Inflammatory macrophage treated with lipopolysaccharide for 4 hours (primary cell): ENCODE results near the gene ID4.
"Not testable (repeated sequence)": the region's sequence is repeated elsewhere in the genome, so short reads cannot be mapped to it uniquely, and the experiment has no call there.

Experiments used
- DNase-seq: peaks from one replicate; pipeline ENCODE4 v3.0.0-alpha.2; 2020

ID4 gene

GRCh38 chr6:19834858-19835257 is 2.3 kb upstream of the ID4 start:
- DNase-seq: no peak

GRCh38 chr6:19835605-19836004 is 1.6 kb upstream of the ID4 start:
- DNase-seq: no peak

DNA sequence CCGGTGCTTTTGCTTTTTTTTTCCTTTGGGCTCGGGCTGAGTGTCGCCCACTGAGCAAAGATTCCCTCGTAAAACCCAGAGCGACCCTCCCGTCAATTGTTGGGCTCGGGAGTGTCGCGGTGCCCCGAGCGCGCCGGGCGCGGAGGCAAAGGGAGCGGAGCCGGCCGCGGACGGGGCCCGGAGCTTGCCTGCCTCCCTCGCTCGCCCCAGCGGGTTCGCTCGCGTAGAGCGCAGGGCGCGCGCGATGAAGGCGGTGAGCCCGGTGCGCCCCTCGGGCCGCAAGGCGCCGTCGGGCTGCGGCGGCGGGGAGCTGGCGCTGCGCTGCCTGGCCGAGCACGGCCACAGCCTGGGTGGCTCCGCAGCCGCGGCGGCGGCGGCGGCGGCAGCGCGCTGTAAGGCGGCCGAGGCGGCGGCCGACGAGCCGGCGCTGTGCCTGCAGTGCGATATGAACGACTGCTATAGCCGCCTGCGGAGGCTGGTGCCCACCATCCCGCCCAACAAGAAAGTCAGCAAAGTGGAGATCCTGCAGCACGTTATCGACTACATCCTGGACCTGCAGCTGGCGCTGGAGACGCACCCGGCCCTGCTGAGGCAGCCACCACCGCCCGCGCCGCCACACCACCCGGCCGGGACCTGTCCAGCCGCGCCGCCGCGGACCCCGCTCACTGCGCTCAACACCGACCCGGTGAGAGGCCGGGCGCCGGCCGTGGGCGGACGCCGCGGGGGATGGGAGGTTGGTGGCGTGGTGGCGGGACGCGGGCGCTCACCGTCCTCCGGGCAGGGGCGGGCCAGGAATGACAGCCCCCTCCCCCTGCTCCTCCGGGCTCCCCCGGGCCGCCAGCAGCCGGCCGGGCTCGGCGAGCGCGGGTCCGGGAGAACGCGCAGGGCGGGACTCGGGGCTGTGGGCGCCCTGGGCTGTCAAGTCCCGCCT is 606 bp downstream of the ID4 start:
- DNase-seq: no peak

- DNase-seq: no peak
These were observed 1.5 kb downstream of the ID4 start for GRCh38 chr6:19838442-19839236.

GRCh38 chr6:19839237-19839546 is 2.0 kb downstream of the ID4 start:
- DNase-seq: no peak

DNA sequence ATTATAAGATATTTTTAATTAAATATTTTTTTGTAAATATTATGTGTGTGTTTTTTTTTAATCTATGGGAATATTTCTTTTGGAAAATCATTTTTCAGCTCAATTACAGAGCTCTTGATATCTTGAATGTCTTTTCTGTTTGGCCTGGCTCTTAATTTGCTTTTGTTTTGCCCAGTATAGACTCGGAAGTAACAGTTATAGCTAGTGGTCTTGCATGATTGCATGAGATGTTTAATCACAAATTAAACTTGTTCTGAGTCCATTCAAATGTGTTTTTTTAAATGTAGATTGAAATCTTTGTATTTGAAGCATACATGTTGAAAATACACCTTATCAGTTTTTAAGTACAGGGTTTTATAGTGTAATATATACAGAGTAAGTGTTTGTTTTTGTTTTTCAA is 2.6 kb downstream of the ID4 start:
- DNase-seq: no peak

DNA sequence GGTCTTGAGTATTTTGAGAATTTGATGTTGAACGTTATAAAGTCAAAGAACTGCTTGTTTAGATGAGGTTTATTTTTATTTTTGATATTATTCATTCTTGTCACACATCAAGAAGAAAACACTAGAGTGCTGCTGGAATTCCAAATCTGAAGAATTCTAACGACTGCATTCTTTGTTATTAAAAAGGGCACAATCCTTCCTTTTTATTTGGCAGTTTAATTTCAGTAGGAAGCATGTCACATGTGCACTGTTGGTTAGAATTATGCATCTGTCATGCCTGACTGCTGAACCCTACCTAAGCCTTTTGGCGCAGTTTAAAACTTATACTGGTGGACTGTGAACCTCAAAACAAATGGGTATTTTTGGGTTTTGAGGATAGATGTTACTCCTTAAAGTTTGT is 4.0 kb downstream of the ID4 start:
- DNase-seq: no peak

DNA sequence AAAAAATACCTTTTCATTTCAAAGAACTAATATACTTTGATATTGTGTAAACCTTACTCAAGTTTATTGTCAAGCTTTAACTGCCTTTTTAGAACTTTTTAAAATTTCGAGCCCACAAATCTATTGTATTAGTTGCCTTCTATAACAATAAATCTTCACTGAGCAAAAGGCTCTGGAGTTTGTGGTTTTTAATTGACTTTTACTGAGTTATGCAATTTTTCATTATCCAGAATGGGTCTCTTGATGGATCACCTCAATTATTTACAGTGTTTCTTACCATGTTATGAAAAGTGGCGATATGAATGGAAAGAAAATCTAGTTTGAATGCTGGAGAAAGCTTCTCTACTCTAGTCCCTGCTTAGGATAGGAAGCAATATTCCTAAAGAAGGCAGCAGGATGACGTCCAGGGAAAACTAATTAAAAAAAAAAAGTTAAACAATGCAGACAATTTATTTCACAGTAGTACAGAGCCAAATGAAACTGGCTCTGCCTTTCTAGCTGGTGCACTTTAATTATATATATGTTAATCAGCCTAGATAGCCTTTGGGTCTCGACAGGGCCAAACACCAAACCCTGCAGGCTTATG is 5.0 kb downstream of the ID4 start:
- no peak for DNase-seq

DNA sequence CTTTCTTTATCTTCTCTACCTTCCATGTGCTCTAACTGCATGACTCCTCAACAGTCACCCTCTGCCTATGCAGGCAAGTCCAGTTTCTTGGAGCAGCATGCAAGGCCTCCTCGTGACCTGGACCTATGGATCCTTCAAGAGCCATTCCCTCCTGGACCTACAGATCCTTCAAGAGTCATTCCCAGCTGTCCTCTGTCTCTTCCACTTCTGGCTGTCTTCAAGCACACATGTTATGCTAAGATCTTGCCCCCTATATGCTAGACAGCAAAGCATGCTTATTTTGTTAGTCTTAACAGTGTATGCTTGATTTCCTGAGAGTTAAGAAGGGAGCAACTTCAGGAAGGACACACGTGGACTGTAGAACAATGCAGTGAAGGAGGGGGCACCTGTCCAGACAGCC is 7.5 kb downstream of the ID4 start:
- no peak for DNase-seq

- no peak for DNase-seq
These were observed 8.3 kb downstream of the ID4 start for GRCh38 chr6:19845266-19846041.

DNA sequence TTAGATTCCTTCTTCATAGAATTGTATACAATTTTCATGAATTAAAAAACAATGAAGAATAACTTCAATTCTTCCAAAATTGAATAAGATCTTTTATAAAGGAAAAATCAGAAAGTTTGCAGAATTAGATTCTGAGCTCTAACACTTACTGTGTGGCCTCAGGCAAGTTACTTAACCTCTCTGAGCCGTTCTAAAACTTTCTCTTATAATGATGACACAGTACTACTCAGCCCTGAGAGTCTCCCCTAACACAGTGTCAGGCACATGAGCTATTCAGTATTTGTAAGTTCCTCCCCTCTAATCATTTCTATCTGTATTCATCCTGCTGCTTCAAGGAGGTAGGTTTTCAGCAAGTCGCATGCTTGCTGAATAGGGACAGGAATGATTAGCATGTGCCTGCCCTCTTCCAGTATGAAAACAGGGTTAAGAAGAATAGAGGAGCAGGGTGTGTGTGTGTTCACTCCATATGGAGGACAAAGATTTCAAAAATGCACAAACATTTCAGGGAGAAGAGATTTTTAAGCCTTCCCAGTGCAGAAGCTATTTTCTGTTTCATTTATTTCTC is 11.4 kb downstream of the ID4 start:
- DNase-seq: no peak

DNA sequence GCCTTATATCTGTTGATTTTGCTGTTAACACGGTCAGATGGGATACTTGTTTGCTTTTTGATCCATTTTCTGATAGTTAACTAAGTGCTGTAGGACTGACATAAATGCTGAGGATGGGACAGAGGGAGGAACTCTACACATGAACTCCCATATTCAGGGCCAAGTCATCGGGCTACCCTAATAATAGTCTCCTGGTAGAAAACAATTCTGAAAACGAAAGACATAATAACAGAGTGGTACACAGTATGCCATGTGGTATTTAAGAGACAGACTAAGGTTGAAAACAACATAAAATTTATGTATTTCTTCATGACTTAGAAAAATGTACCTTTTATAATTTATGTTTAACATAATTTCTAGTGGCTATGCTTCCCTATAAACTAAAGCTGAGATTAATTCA is 12.0 kb downstream of the ID4 start:
- DNase-seq: no peak

DNA sequence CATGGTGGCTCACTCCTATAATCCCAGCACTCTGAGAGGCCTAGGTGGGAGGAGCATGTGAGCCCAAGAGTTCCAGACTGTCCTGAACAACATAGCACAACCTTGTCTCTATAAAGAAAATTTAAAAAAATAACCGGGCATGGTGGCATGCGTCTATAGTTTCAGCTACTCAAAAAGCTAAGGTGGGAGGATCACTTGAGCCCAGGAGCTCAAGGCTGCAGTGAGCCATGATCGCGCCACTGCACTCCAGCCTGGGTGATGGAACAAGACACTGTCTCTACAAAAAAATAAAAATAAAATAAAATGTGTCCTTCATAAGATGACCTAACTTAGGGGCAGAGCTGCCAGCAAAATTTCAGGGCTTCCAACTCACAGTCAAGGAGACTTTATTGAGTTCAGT is 12.6 kb downstream of the ID4 start:
- no peak for DNase-seq

DNA sequence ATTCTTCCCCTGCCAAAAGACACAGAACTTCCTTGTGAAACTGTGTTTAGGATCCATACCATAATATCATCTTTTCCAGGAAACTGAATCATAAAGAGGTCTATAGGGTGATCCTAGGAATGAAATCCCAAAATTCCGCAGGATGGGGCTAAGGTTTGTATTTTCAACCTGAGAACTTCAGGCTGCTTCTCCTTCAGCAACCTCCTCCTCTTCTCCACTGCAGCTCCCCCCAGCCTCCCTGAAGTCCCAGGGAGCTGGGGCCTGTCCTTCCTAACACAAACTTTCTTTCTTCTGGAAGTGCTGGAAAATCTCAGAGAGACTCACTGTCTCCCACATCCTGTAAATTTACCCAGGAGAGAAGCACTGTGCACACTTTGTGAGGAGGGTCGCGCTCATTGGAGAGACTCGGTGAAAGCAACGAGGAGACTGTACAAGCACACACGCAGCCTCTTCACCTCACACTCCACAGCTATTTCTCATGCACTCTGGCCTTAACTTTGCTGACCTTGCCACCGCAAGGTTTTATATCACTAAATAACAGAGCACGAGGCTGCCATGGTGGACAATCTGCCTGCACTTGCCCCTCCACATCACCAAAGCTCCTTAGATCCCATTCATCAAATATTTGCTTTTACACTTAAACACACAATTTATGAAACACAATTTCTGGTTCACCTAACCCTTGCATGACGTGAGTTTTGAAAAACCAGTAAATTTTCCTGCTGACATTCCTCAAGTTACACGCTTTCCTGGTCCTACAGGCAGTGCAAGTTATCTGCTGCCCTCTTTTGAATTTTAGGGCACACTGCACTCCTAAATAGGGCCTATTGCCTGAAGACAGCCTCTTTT is 14.3 kb downstream of the ID4 start:
- DNase-seq: peak; percentile 21

DNA sequence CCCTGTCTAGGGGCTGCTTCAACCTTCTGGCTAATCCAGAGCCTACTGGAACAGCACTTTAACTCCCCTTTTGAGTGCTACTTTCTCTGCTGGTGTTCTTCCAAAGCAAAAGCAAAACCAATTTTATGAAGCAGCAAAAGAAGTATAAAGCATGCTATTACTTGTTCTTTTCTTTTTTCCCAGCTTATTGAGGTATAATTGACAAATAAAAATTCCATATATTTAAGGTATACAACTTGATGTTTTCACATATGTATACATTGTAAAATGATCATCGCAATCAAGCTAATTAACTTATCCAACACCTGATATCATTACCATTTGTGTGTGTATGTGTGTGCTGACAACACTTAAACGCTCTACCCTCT is 14.9 kb downstream of the ID4 start:
- DNase-seq: no peak

GRCh38 chr6:19852927-19853326 is 15.8 kb downstream of the ID4 start:
- DNase-seq: no peak

DNA sequence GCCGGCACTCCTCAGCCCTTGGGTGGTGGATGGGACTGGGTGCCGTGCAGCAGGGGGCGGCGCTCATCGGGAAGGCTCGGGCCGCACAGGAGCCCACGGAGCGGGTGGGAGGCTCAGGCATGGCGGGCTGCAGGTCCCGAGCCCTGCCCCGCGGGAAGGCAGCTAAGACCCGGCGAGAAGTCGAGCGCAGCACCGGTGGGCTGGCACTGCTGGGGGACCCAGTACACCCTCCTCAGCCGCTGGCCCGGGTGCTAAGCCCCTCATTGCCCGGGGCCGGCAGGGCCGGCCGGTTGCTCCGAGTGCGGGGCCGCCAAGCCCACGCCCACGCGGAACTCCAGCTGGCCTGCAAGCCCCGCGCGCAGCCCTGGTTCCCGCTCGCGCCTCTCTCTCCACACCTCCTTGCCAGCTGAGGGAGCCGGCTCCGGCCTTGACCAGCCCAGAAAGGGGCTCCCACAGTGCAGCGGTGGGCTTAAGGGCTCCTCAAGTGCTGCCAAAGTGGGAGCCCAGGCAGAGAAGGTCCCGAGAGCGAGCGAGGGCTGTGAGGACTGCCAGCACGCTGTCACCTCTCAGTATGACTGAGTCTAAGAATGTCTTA is 17.3 kb downstream of the ID4 start:
- DNase-seq: not testable (repeated sequence)

GRCh38 chr6:19855536-19855935 is 18.4 kb downstream of the ID4 start:
- DNase-seq: no peak

DNA sequence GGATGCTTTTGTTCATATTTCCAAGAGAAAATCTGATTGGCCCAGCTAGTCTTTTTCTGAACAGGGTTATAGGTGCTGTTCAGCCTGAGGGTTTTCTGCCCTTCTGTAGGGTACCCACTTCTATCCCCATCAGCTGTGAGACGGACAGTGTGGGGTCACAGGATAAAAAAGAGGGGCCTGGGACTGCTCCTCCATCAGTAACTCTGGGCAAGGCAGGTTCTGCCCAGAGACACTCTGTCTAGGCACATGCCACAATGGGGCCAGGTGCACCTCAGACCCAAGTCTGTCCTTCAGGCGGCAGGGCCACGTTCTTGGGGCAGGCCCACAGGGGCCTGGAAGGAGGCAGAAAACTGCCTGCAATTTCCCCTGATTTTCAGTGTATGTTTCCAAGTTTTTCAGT is 20.0 kb downstream of the ID4 start:
- no peak for DNase-seq

DNA sequence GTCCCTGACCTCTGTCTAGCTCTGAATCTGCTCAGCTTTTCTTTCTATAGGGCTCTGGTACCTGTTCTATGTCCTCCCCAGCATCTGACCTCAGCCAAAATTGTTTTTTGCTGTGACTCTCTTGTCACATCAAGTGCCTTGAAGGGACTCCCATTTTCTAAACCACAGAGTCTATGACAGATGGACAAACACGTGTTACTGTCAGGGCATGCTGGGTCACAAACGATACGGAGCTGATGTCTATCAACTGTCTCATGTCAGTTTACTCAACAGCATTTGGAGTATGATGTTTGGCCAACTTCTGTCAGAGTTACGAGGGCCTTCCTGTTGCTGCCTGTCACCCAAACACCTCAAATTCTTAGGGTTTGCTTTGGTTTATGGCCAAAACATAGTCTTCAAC is 20.5 kb downstream of the ID4 start:
- DNase-seq: no peak

DNA sequence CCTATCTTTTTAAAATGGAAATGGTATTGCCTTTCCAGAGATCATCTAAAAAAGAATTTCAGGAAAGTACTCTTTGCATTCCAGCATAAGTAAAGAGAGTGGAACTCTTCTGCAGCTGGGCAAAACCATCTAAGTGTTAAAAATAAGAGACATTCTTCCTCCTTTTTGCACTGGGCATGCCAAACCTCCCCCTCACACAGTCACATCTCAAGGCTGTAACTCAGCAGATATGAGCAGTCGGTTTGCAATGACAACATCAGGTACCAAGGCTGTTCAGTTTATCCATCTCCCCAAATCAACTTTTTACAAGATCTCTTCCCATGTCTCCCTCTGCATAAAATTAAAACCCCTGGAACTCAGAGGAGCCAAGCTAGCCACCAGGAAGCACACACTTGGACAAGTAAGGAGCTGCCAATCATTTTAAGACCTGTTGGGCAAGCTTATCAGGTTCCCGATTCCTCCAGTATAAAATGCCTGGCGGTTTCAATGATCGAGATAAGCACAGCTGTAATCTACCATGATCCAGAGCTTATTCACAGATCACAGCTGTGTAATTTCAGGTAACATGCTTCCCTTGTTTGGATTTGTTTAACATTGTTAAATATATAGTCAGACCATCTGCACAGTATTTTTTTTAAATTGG is 23.2 kb downstream of the ID4 start:
- DNase-seq: no peak
